AG04449 (cell line): ENCODE measurements around the gene KRT71.

Experiments
- CTCF ChIA-PET: fragments of 350-600 bp; formaldehyde crosslinking; extraction: SDS; loops from one replicate; lab custom pipeline; 2021; ENCODE audit warnings: antibody characterized with exemption; lab: Yijun Ruan, JAX
- POLR2A ChIA-PET: fragments of 400-600, 350-600 bp; formaldehyde crosslinking; extraction: SDS; loops from one replicate; lab custom pipeline; 2020; ENCODE audit warnings: antibody characterized with exemption, inconsistent platforms; lab: Yijun Ruan, JAX
- DNase-seq: peaks from one replicate; pipeline ENCODE4 v3.0.0-alpha.2; 2010; ENCODE audit warnings: low read depth, low spot score
- H3K4me3 ChIP-seq: 2 replicates; pipeline ENCODE4 v1.5.1; 2011; ENCODE audit warnings: low read depth, mild to moderate bottlenecking, control low read depth, low read length
- CTCF ChIP-seq: IDR thresholded peaks from one replicate; pipeline ENCODE4 v1.5.1; 2011; ENCODE audit warnings: mild to moderate bottlenecking, moderate library complexity, low read length, control low read depth, inconsistent platforms; ENCODE audit not compliant: insufficient read depth; ENCODE audit errors: missing control alignments

Gene KRT71

DNA sequence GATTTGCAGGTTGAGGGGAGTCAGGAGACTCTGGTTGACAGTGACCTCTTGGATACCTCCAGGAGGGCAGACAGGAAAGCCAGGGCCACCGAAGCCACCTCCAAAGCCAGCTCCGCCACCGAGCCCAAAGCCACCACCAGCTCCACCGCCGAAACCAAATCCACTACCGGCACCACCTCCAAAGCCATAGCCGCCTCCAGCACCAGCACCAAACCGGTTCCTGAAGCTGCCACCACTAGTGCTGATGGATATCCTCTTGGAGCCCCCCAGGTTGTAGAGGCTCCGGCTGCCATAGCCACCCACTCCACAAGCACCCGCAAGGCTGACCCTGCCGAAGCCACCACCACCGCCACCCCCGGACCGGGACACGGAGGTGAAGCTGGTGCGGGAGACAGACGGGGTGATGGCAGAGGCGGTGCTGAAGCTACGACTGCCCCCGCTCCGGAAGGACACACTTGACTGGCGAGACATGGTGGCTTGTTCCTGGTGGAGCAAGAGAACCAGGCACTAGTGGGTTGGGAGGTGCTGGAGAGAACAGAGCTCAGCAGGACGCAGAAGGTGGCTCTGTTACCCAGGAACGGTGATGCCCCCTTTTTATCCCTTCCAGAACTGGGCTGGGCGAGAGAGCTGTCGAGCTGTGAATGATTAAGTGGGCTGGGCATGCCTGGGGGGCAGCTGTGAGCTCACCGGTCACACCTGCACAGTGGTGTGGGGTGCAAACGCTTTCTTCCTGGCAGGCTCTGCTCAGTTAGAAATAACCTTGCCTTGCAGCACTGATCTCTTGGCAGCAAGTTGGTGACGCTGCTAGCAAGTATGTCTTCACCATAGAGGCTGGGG, 32.9 kb downstream of the KRT71 start, which contains the start of gene KRT5:
Gene KRT5 (minus strand): TSS at position 569 of the 837 bp plus-strand sequence. CDS start 98 bp downstream, at position 471.
- H3K4me3 ChIP-seq, result no peak within 1 kb of the TSS
- ChIA-PET CTCF (interaction anchor here (1.1 to 7.5 kb wide), 4 partner anchors 12 to 364 kb away, joined by 3 to 48 read pairs (median 4); no protein-coding TSS in a partner anchor), POLR2A (no interaction called here)
- TF ChIP-seq CTCF, result no peak
- no peak for DNase-seq

GRCh38 chr12:52519387-52519703, 33.6 kb downstream of the KRT71 start:
- H3K4me3 ChIP-seq, result no peak overlapping the region
- no peak for DNase-seq
- ChIA-PET CTCF (interaction anchor here (1.3 to 7.5 kb wide), 3 partner anchors 11 to 359 kb away, joined by 3 to 48 read pairs (median 4); no protein-coding TSS in a partner anchor), POLR2A (no interaction called here)
- TF ChIP-seq CTCF, result no peak

- CTCF ChIA-PET, result interaction anchor here (2.2 to 7.5 kb wide), 2 partner anchors 11 to 361 kb away, joined by 5 to 48 read pairs; no protein-coding TSS in a partner anchor
- TF ChIP-seq CTCF, result no peak
- no peak overlapping the region for H3K4me3 ChIP-seq
- POLR2A ChIA-PET, result no interaction called here
- no peak for DNase-seq
Measured at GRCh38 chr12:52518574-52519386, 34.2 kb downstream of the KRT71 start.

- ChIA-PET CTCF (interaction anchor here (1.4 to 7.5 kb wide), 3 partner anchors 10 to 362 kb away, joined by 3 to 48 read pairs (median 5); no protein-coding TSS in a partner anchor), POLR2A (no interaction called here)
- no peak for DNase-seq
- no peak overlapping the region for H3K4me3 ChIP-seq
- TF ChIP-seq CTCF, result no peak
Measured at GRCh38 chr12:52517888-52518287, 35.1 kb downstream of the KRT71 start.

DNA sequence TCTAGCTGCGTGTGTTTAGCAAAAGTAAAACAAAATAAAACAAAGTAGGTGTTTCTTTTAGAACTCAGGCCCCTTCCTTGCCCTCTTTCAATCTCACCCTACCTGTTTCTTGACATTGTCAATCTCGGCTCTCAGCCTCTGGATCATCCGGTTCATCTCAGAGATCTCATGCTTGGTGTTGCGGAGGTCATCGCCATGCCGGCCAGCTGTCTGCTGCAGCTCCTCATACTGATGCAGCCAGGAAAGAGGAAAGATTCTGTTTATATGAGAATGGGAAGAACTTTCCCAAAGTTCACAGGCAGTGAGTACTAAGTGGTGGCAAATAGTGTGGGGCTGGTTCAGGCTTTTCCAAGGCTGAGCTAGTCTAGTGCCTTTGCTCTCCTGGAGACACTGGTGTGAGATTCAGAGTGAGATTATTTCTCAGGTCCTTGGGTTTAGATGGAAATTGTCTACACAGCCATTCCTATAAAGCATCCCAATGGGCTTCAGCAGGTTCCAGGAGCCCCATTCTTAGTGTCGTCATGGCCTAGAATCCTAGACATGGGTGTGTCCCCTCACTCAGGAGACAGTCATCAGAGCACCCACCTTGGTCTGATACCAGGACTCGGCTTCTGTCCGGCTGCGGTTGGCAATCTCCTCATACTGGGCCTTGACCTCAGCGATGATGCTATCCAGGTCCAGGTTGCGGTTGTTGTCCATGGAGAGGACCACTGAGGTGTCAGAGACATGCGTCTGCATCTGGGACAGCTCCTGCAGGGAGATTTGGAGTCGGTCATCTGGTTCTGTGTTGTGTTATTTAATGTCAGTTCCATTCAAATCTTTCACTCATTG, 35.7 kb downstream of the KRT71 start:
- H3K4me3 ChIP-seq, result no peak overlapping the region
- CTCF ChIA-PET, result interaction anchor here (1.2 to 7.5 kb wide), 4 partner anchors 9 to 363 kb away, joined by 3 to 48 read pairs (median 4); no protein-coding TSS in a partner anchor

More for the DNA sequence above, 35.7 kb downstream of the KRT71 start:
- no peak for DNase-seq
- no peak for TF ChIP-seq CTCF
- POLR2A ChIA-PET, result no interaction called here
